Stomach smooth muscle (tissue), 2 donors: ENCODE data around the gene PTPRU.

Source experiments
- H3K27ac ChIP-seq: one replicate; pipeline ENCODE4 v1.7.0; 2013; ENCODE audit warnings: mild to moderate bottlenecking, low read length, inconsistent platforms
- H3K27me3 ChIP-seq, 2 donors: one replicate each; pipeline ENCODE4 v1.7.0; 2013; ENCODE audit warnings: low read length in 2 of 2; ENCODE audit not compliant: insufficient read depth in 2 of 2, control insufficient read depth in 1 of 2
- H3K36me3 ChIP-seq, 2 donors: one replicate each; pipeline ENCODE4 v1.7.0; 2013; ENCODE audit warnings: low read length in 2 of 2; ENCODE audit not compliant: control insufficient read depth in 2 of 2, insufficient read depth in 2 of 2
- H3K4me1 ChIP-seq: one replicate; pipeline ENCODE4 v1.7.0; 2013; ENCODE audit warnings: low read length; ENCODE audit not compliant: control insufficient read depth, insufficient read depth
- H3K4me3 ChIP-seq, 2 donors: one replicate each; pipeline ENCODE4 v1.7.0; 2013; ENCODE audit warnings: low read length in 2 of 2
- H3K9ac ChIP-seq, 2 donors: one replicate each; pipeline ENCODE4 v1.7.0; 2013; ENCODE audit warnings: low read length in 2 of 2, mild to moderate bottlenecking in 1 of 2
- H3K9me3 ChIP-seq, 2 donors: one replicate each; pipeline ENCODE4 v1.7.0; 2013; ENCODE audit warnings: low read length in 2 of 2; ENCODE audit not compliant: control insufficient read depth in 2 of 2
- donor health status: healthy.
- donor health status: Pancreatic carcinoma.

Gene PTPRU

GRCh38 chr1:29202053-29202452 is 34.3 kb upstream of the PTPRU start:
- Histone ChIP-seq H3K4me3 (no peak overlapping the region), H3K27me3 (no peaks in the 10 kb centered on the region), H3K4me1 (peaks cover 15% of the 10 kb centered on the region), H3K9me3 (no peaks in the 10 kb centered on the region), H3K9ac (peak overlapping the region; percentile 25 to 66), H3K36me3 (peaks cover 32 to 36% of the 10 kb centered on the region in 2 donors), H3K27ac (peak overlapping the region; percentile 82)

DNA sequence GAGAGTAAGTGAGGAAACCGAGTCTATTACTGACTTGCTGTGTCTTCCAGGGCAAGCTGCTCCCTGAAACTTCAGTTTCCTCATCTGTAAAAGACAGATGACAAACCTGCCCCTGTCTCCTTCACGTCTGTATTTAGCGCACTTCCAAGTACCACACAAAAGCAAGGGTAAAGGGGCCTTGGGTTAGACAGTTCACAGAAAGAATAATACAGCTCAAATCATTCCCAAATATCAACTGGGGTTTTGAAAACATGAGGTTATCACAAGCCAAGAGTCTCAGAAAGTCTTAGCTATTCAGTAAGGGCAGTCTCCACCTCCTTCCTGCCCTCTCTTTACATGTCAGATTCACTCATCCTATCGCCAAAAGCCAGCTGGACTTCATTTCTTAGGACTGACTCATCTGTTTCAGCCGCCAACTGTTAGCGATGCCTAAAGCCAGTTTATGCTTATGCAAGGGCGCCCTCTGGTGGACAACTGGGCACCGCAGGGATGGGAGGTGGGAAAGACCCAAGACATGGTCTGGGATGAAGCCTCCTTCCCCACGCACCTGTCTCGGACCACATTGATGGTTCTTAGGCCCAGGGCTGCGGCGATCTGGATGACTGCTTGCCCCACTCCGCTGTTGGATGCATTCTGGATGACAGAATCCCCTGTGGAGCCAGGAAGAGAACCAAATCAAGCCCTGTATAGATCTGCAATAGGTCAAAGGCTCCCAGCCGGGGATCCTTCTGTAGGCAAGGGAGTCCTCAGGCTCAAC is 33.6 kb upstream of the PTPRU start:
- Histone ChIP-seq H3K4me1 (peaks cover 15% of the 10 kb centered on the region), H3K9me3 (no peaks in the 10 kb centered on the region), H3K36me3 (peaks cover 32 to 35% of the 10 kb centered on the region in 2 donors), H3K4me3 (no peak overlapping the region), H3K9ac (peak overlapping the region; percentile 25 to 66), H3K27ac (peak overlapping the region; percentile 82), H3K27me3 (no peaks in the 10 kb centered on the region)

DNA sequence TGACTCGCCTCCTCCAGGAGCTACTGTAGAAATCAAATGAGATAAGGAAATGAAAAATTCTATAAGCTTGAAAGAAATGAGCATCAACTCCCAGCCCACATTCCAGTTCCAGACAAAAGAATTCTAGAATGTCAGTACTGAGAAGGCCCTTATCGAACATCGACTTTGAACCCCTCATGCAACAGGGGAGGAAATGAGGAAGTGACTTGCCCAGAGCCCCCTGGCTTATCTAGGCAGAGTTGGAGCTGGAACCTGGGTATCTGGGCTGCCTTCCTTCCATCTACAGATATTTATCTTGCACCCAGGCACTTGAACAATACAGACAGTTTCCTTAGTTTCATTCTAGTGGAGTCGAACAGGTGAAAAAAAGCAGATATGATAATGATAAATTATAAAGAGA is 27.9 kb upstream of the PTPRU start:
- no peaks in the 10 kb centered on the region for H3K9me3 ChIP-seq

DNA sequence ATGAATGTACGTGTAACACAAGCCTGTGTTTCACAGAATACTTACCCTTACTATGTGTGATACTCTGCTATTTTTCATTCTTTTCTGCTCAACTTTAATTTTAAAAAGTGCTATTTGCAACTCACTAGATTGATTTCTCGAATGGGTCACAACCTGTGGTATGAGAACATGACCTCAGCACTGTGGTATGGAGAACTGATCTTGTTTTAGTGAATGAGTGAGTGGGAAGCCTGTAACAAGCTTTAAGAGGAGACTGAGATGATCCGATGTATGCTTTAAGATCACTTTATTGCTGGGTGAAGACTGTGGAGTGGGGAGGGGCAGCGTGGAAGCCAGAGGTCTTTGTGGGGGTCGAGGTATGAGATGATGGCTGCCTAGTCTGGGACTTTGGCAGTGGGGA is 27.1 kb upstream of the PTPRU start:
- Histone ChIP-seq H3K4me3 (no peak overlapping the region), H3K9me3 (no peaks in the 10 kb centered on the region), H3K9ac (no peak overlapping the region), H3K27me3 (no peaks in the 10 kb centered on the region), H3K36me3 (peaks cover 29 to 38% of the 10 kb centered on the region in 2 donors), H3K27ac (no peak overlapping the region), H3K4me1 (no peaks in the 10 kb centered on the region)

More for the DNA sequence above, 27.9 kb upstream of the PTPRU start:
- H3K27me3 ChIP-seq: no peaks in the 10 kb centered on the region
- no peak overlapping the region for H3K27ac ChIP-seq
- H3K9ac ChIP-seq: no peak overlapping the region
- H3K4me1 ChIP-seq: no peaks in the 10 kb centered on the region
- no peak overlapping the region for H3K4me3 ChIP-seq
- H3K36me3 ChIP-seq: peaks cover 25 to 38% of the 10 kb centered on the region in 2 donors

- H3K27ac ChIP-seq: no peak overlapping the region
- no peaks in the 10 kb centered on the region for H3K27me3 ChIP-seq
- H3K4me1 ChIP-seq: no peaks in the 10 kb centered on the region
- no peak overlapping the region for H3K4me3 ChIP-seq
- H3K9me3 ChIP-seq: no peaks in the 10 kb centered on the region
- peaks cover 32 to 41% of the 10 kb centered on the region in 2 donors for H3K36me3 ChIP-seq
- H3K9ac ChIP-seq: no peak overlapping the region
Measured at GRCh38 chr1:29210278-29211085, 25.8 kb upstream of the PTPRU start.

GRCh38 chr1:29211086-29212030 is 25.0 kb upstream of the PTPRU start:
- peaks cover 34 to 42% of the 10 kb centered on the region in 2 donors for H3K36me3 ChIP-seq

DNA sequence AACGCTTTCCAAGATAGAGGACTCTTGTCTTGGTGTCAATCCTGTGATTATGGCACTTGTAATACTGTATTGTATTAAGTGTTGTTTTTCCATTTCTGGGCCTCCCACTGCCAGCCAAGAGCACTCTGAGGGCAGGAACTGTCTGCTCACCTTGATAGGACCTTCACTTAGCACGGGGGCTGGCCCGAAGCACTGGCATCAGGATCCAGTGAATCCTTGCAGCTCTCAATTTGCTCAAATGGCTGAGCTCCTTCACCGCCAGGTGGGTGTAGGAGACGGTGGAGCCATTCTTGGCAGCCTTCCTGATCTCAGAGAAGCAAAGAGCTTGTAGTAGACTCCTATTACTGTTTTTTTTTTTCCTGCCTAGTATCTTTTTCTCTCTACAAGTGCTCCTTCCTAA is 23.3 kb upstream of the PTPRU start:
- H3K36me3 ChIP-seq: peaks cover 29 to 43% of the 10 kb centered on the region in 2 donors
- H3K9ac ChIP-seq: no peak overlapping the region
- no peaks in the 10 kb centered on the region for H3K27me3 ChIP-seq
- H3K4me3 ChIP-seq: no peak overlapping the region
- H3K27ac ChIP-seq: no peak overlapping the region
- H3K4me1 ChIP-seq: no peaks in the 10 kb centered on the region
- no peaks in the 10 kb centered on the region for H3K9me3 ChIP-seq

More at GRCh38 chr1:29211086-29212030, 25.0 kb upstream of the PTPRU start:
- Histone ChIP-seq H3K27me3 (no peaks in the 10 kb centered on the region), H3K27ac (no peak overlapping the region), H3K9ac (no peak overlapping the region), H3K9me3 (no peaks in the 10 kb centered on the region), H3K4me1 (no peaks in the 10 kb centered on the region), H3K4me3 (no peak overlapping the region)

- Histone ChIP-seq H3K4me3 (no peak overlapping the region), H3K27ac (no peak overlapping the region), H3K36me3 (peaks cover 24 to 27% of the 10 kb centered on the region in 2 donors), H3K9ac (no peak overlapping the region), H3K27me3 (no peaks in the 10 kb centered on the region), H3K4me1 (no peaks in the 10 kb centered on the region), H3K9me3 (no peaks in the 10 kb centered on the region)
Measured at GRCh38 chr1:29217633-29218032, 18.7 kb upstream of the PTPRU start.

GRCh38 chr1:29218223-29218622 is 18.1 kb upstream of the PTPRU start:
- H3K27me3 ChIP-seq: no peaks in the 10 kb centered on the region
- H3K4me1 ChIP-seq: no peaks in the 10 kb centered on the region
- H3K36me3 ChIP-seq: peaks cover 22 to 25% of the 10 kb centered on the region in 2 donors
- no peak overlapping the region for H3K4me3 ChIP-seq
- no peak overlapping the region for H3K9ac ChIP-seq
- no peak overlapping the region for H3K27ac ChIP-seq
- no peaks in the 10 kb centered on the region for H3K9me3 ChIP-seq

DNA sequence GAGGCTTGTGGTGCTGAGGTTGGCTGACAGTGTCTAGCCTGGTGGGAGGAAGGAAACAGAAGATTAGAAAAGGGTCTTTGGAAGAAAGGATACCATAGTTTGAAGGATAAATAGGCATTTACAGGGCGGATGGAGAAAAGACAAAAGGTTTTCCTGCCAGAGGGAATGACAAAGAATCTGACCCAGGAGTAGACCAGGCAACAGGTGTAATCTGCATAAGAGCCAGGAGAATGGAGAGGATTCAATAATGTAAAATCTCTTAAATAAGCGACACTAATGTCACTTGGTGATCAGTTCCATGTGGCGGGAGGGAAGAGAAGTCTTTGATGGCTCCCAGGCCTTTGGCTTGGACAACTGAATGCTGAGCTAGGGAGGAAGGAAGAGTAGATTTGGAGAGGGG is 15.0 kb upstream of the PTPRU start:
- H3K9ac ChIP-seq: no peak overlapping the region
- no peak overlapping the region for H3K4me3 ChIP-seq
- H3K4me1 ChIP-seq: no peaks in the 10 kb centered on the region
- no peaks in the 10 kb centered on the region for H3K27me3 ChIP-seq
- H3K36me3 ChIP-seq: peaks cover 13 to 19% of the 10 kb centered on the region in 2 donors
- no peaks in the 10 kb centered on the region for H3K9me3 ChIP-seq
- H3K27ac ChIP-seq: no peak overlapping the region
